Liver (tissue), 9 donors: ENCODE data around the gene PDZRN4. TPM values are rescaled to one million over a fixed set of nuclear protein-coding genes. Genes with fewer than 3 reads are reported as not detected.

Experiments used
- DNase-seq: peaks from one replicate; pipeline ENCODE4 v3.0.0-alpha.2; 2017; ENCODE audit warnings: low spot score
- H3K27ac ChIP-seq, 2 donors: one replicate each; pipeline ENCODE4 v1.7.0; 2013; ENCODE audit warnings: inconsistent platforms in 2 of 2, low read length in 2 of 2, control low read depth in 1 of 2, low read depth in 1 of 2, mild to moderate bottlenecking in 1 of 2
- H3K27me3 ChIP-seq, 4 donors: one replicate each; pipeline versions ENCODE4 v1.6.1 to v1.7.0; 2013; ENCODE audit warnings: low read length in 3 of 4, inconsistent platforms in 1 of 4, mild to moderate bottlenecking in 1 of 4, moderate library complexity in 1 of 4; ENCODE audit not compliant: control insufficient read depth in 4 of 4, insufficient read depth in 4 of 4
- H3K36me3 ChIP-seq, 4 donors: one replicate each; pipeline versions ENCODE4 v1.6.1 to v1.7.0; 2013; ENCODE audit warnings: low read length in 3 of 4, mild to moderate bottlenecking in 3 of 4, low read depth in 1 of 4, moderate library complexity in 1 of 4; ENCODE audit not compliant: control insufficient read depth in 4 of 4, insufficient read depth in 3 of 4
- H3K4me1 ChIP-seq, 4 donors: one replicate each; pipeline versions ENCODE4 v1.6.1 to v1.7.0; 2013; ENCODE audit warnings: low read length in 3 of 4, mild to moderate bottlenecking in 3 of 4, moderate library complexity in 1 of 4; ENCODE audit not compliant: control insufficient read depth in 4 of 4, insufficient read depth in 4 of 4
- H3K4me3 ChIP-seq, 3 donors: one replicate each; pipeline versions ENCODE4 v1.6.1 to v1.7.0; 2013; ENCODE audit warnings: low read length in 3 of 3, control low read depth in 1 of 3, low read depth in 1 of 3, mild to moderate bottlenecking in 1 of 3
- H3K9ac ChIP-seq, 2 donors: one replicate each; pipeline ENCODE4 v1.7.0; 2013; ENCODE audit warnings: low read length in 2 of 2, mild to moderate bottlenecking in 2 of 2, moderate library complexity in 2 of 2, control low read depth in 1 of 2, low read depth in 1 of 2
- H3K9me3 ChIP-seq, 4 donors: one replicate each; pipeline versions ENCODE4 v1.6.1 to v1.7.0; 2013; ENCODE audit warnings: low read length in 3 of 4; ENCODE audit not compliant: control insufficient read depth in 4 of 4
- EGR1 ChIP-seq, 2 donors: IDR thresholded peaks; 2 replicates each; pipeline ENCODE4 v1.6.1; 2016 to 2018; ENCODE audit warnings: antibody characterized with exemption in 2 of 2, low read depth in 2 of 2
- FOXA1 ChIP-seq: IDR thresholded peaks from 2 replicates; pipeline ENCODE4 v1.6.1; 2016; ENCODE audit warnings: antibody characterized with exemption
- GABPA ChIP-seq, 2 donors: IDR thresholded peaks in 1 of 2; conservative IDR thresholded peaks in 1 of 2; 2 replicates each; pipeline ENCODE4 v1.6.1; 2016; ENCODE audit warnings: antibody characterized with exemption in 2 of 2, mild to moderate bottlenecking in 1 of 2, moderate library complexity in 1 of 2
- HNF4A ChIP-seq, 2 donors: conservative IDR thresholded peaks; 2 replicates each; pipeline ENCODE4 v1.6.1; 2016; ENCODE audit warnings: antibody characterized with exemption in 2 of 2, mild to moderate bottlenecking in 2 of 2
- HNF4G ChIP-seq: IDR thresholded peaks from 2 replicates; pipeline ENCODE4 v1.6.1; 2016; ENCODE audit warnings: antibody characterized with exemption
- JUND ChIP-seq, 2 donors: IDR thresholded peaks; 2 replicates each; pipeline ENCODE4 v1.6.1; 2016; ENCODE audit warnings: antibody characterized with exemption in 2 of 2
- RAD21 ChIP-seq, 2 donors: IDR thresholded peaks; 2 replicates each; pipeline ENCODE4 v1.6.1; 2016; ENCODE audit warnings: antibody characterized with exemption in 2 of 2, mild to moderate bottlenecking in 2 of 2
- RXRA ChIP-seq, 2 donors: IDR thresholded peaks; 2 replicates each; pipeline ENCODE4 v1.6.1; 2017 to 2018; ENCODE audit warnings: antibody characterized with exemption in 2 of 2, mild to moderate bottlenecking in 1 of 2
- SP1 ChIP-seq: IDR thresholded peaks from 2 replicates; pipeline ENCODE4 v1.6.1; 2018; ENCODE audit warnings: antibody characterized with exemption, mild to moderate bottlenecking
- YY1 ChIP-seq: IDR thresholded peaks from 2 replicates; pipeline ENCODE4 v1.6.1; 2016; ENCODE audit warnings: antibody characterized with exemption, mild to moderate bottlenecking
- WGBS: extraction: QIAGEN DNeasy Blood & Tissue Kit; methylation state at CpG from one replicate; pipeline ENCODE4 v1.1.7; 2013; 5-methylcytosine and 5-hydroxymethylcytosine counted together
- polyA plus RNA-seq, 2 donors: library from polyadenylated mRNA; stranded (reverse) in 1 of 2; unstranded in 1 of 2; fragments of 200-250 nt in 1 of 2; fragments of >200 nt in 1 of 2; fragmentation: Nextera tagmentation in 1 of 2; extraction: Ambion mirVana in 1 of 2; gene quantifications; one replicate each; pipeline versions ENCODE4 v1.2.1 to v1.2.3, GENCODE V29; 2013 to 2015
- total RNA-seq, 2 donors: library from RNA; depleted of rRNA; stranded (reverse); fragments of >200 nt; gene quantifications; one replicate each; pipeline ENCODE4 v1.2.3, GENCODE V29; 2014
- TF ChIP-seq, protein P1 (sequence below): IDR thresholded peaks from 2 replicates; pipeline ENCODE4 v1.6.1; 2016; ENCODE audit warnings: antibody characterized with exemption
- TF ChIP-seq, protein P2 (sequence below): IDR thresholded peaks from 2 replicates; pipeline ENCODE4 v1.6.1; 2016; ENCODE audit warnings: antibody characterized with exemption
- donor health status: healthy.
- donor health status: healthy.
- donor health status: healthy.
- donor health status: healthy.
- donor health status: healthy.

PDZRN4 gene
- total and polyA plus RNA-seq, 4 donors: 0.11 to 1.1 (median 0.24) TPM

DNA sequence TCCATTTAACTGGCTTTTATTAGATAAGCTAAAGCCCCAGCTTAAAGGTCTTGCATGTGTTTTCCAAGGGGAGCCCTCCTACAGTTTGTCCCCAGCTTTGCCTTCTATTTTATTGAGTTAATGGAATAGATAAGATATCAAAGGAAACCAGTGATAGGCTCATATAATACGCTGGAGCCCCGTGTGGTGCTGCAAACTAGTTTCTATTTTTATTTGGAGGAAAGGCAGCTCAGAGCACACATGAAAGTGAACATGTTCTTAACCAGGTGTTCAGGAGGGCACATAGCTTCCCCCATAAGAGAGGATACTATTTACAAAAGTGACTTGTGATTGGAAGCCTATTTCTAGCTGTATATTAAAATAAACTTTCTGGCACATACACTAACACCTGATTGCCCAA lies 251.7 kb downstream of the PDZRN4 start:
- H3K27ac ChIP-seq: no peak overlapping the region
- H3K9ac ChIP-seq: no peak overlapping the region
- no peak for DNase-seq
- no peaks in the 10 kb centered on the region for H3K27me3 ChIP-seq
- no peaks in the 10 kb centered on the region for H3K9me3 ChIP-seq
- no peaks in the 10 kb centered on the region for H3K36me3 ChIP-seq
- 44% methylated on average over 2 of the region's 2 CpGs for WGBS
- H3K4me1 ChIP-seq: no peaks in the 10 kb centered on the region
- TF ChIP-seq, protein P1, sequence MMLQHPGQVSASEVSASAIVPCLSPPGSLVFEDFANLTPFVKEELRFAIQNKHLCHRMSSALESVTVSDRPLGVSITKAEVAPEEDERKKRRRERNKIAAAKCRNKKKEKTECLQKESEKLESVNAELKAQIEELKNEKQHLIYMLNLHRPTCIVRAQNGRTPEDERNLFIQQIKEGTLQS: no peak
- TF ChIP-seq YY1 (no peak), EGR1 (IDR thresholded peaks at IDR 0.05; ENCODE audit: low read depth in 2 of 2) (no peak), RXRA (IDR thresholded peaks at IDR 0.05) (no peak)
- no peak overlapping the region for H3K4me3 ChIP-seq

DNA sequence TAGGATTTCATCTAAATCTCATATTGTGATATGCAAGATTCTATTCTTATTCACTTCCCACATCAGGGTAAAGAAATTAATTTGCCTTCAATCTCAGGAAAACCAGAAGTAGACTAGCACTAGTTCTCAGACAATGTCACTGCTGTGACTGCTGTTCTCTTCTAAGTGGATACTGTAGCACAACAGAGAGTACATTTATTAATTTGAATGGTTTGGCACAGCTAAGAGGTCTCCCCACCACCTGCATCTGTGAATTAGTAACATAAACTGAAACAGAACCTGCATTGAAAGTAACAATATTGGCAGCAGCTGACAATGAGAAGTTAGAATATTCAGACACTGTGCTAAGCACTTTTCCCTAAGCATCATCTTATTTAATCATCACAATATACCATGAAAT lies 253.1 kb downstream of the PDZRN4 start:
- no peaks in the 10 kb centered on the region for H3K36me3 ChIP-seq
- H3K27me3 ChIP-seq: no peaks in the 10 kb centered on the region
- no peaks in the 10 kb centered on the region for H3K4me1 ChIP-seq
- no peak overlapping the region for H3K27ac ChIP-seq
- no peak overlapping the region for H3K9ac ChIP-seq
- no peak for DNase-seq
- H3K4me3 ChIP-seq: no peak overlapping the region
- TF ChIP-seq FOXA1: no peak
- H3K9me3 ChIP-seq: no peaks in the 10 kb centered on the region

DNA sequence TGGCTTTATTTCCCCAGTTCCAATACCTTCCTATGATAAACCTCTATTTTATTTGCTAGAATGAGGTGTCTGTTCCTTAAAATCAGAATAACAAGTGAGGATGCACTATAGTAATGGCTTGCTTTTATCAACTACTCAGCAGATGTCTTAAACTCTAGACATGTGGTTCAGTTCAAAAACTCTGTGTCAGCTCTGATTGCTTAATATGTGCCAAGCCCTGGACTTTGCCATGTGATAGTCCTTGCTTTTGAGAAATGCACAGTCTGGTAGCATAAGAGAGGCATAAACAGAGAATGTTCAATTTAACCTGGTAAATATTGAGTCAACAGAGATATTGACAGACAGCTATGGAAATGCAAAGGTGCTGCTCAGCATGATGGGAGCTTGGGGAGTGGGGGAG lies 254.8 kb downstream of the PDZRN4 start:
- Histone ChIP-seq H3K36me3 (no peaks in the 10 kb centered on the region), H3K27ac (no peak overlapping the region), H3K9ac (no peak overlapping the region), H3K9me3 (no peaks in the 10 kb centered on the region), H3K4me3 (no peak overlapping the region), H3K27me3 (no peaks in the 10 kb centered on the region), H3K4me1 (no peaks in the 10 kb centered on the region)
- no peak for DNase-seq
- TF ChIP-seq HNF4A (conservative IDR thresholded peaks at IDR 0.05) (no peak), RXRA (IDR thresholded peaks at IDR 0.05) (no peak), GABPA (IDR thresholded peaks at IDR 0.05 in 1 of 2, conservative IDR thresholded peaks at IDR 0.05 in 1 of 2) (no peak), EGR1 (IDR thresholded peaks at IDR 0.05; ENCODE audit: low read depth in 2 of 2) (no peak), JUND (IDR thresholded peaks at IDR 0.05) (no peak), RAD21 (IDR thresholded peaks at IDR 0.05) (no peak), HNF4G (no peak)

DNA sequence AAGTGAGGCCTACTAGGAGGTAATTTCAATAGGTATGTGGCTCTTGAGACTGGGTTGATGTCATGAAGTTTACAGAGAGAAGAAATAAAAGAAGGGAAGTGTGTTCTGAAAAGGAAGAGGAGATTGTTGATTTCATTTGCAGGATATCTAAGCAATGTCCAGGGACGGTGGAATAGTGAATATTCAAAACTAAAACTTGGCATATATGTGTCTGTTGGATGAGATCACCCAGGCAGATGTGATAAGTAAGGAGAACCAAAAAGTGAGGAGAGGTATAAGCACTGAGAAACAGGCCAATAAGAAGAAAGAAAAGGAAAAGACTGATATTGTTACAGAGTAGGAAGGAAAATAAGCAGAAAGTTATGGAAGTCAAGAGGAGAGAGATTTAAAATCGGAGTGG lies 255.6 kb downstream of the PDZRN4 start:
- no peaks in the 10 kb centered on the region for H3K4me1 ChIP-seq
- H3K4me3 ChIP-seq: no peak overlapping the region
- no peak for DNase-seq
- 53% methylated on average over 2 of the region's 2 CpGs for WGBS
- H3K27ac ChIP-seq: no peak overlapping the region
- no peaks in the 10 kb centered on the region for H3K27me3 ChIP-seq
- TF ChIP-seq HNF4G (no peak), SP1 (no peak), YY1 (no peak)
- TF ChIP-seq, protein P2, sequence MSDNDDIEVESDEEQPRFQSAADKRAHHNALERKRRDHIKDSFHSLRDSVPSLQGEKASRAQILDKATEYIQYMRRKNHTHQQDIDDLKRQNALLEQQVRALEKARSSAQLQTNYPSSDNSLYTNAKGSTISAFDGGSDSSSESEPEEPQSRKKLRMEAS: no peak
- H3K9ac ChIP-seq: no peak overlapping the region
- no peaks in the 10 kb centered on the region for H3K9me3 ChIP-seq
- no peaks in the 10 kb centered on the region for H3K36me3 ChIP-seq
